Measurements from ENCODE around the gene SNRPA.
"Not testable (repeated sequence)": the region's sequence is repeated elsewhere in the genome, so short reads cannot be mapped to it uniquely, and the experiment has no call there.

SNRPA gene

DNA sequence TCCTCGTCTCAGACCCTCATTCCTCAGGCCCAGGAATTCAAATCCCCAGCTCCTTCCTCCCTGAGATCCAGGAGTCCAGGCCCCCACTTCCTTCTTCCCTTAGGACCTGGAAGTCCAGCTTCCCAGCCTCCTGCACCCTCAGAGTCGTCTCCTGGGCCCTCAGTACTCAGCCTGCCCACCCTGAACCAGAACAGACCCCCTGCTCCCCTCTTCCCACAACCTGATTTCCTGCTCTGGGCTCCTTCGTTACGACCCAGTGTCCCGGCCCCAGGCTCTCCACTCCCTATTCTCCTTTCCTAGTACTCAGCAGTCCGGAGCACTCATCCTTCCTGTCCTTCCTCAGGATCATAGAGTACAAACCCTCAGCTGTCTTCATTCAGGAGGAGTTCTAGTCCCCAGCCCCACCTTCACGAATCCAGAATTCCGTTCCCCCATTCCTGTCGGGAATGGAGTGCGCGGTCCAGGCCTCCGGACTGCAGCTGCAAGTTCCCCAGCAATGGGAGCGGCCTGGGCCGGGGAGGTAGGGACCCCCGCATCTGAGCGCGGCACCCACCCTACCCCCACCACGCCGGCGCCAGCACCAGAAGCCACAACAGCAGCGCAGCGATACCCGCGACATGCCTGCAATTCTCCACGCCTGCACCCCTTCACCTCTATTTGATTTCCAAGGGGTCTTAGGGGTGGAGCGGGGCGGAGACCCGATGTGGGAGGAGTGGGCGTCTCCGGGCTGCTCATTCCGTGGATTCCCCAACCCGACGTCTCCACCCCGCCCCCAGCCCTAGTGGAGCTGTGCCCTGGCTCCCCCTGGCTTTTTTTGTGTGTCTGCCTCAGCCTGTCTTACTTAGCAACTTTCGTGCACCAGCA is 60.7 kb downstream of the SNRPA start:
- peak overlapping the region; percentile 20 for H3K4me3 ChIP-seq (ENCODE audit: low read depth, low read length)

DNA sequence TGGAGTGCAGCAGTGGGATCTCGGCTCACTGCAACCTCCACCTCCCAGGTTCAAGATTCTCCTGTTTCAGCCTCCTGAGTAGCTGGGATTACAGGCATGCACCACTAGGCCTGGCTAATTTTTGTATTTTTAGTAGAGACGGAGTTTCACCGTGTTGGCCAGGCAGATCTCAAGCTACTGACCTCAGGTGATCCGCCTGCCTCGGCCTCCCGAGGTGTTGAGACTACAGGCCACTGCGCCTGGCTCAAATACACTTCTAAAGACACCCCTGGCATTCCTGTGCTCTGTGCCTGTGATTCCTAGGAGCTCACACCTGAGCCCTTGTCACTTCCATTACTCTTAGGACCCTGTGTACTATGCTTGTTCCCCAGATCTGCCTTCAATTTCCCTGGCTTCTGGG is 61.6 kb downstream of the SNRPA start:
- H3K4me3 ChIP-seq (ENCODE audit: low read depth, low read length): not testable (repeated sequence)

DNA sequence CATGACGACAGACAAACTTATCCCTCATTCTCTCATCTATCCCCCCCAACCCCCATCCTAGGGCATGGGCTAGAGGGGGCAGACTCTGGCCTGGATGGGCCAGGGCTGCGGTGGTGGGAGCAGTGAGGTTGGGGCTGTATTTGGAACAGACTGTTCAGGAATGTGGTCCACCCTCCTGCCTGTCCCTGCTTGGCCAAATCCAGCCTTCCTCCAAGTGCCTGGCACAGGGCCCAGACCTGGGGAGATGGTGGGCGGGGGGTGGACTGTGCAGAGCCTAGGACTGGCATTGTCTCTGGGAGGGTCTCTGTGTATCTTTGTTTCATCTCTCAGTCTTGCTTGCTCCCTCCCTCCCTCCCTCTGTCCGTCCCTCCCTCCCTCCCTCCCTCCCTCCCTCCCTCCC is 62.2 kb downstream of the SNRPA start:
- no peak overlapping the region for H3K4me3 ChIP-seq (ENCODE audit: low read depth, low read length)
